CD4-positive, CD25-positive, alpha-beta regulatory T cell (primary cell): ENCODE results near the gene RNF220. TPM values are rescaled to one million over a fixed set of nuclear protein-coding genes. Genes with fewer than 3 reads are reported as not detected.

Source experiments
- ATAC-seq, 2 donors: fragments of 150-1000 bp; cut with Tn5 transposase; one replicate each; pipeline ENCODE4 v1.10.0; 2021; ENCODE audit warnings: low read depth in 2 of 2, moderate number of reproducible peaks in 2 of 2, moderate library complexity in 1 of 2
- DNase-seq, 3 donors: peaks; one replicate each; pipeline versions ENCODE4 v3.0.0 to v3.0.0-alpha.2; 2012 to 2022; ENCODE audit warnings: mixed read lengths in 1 of 3
- H3K27ac ChIP-seq: one replicate; pipeline ENCODE4 v1.7.0; 2013; ENCODE audit warnings: mild to moderate bottlenecking, low read length; ENCODE audit not compliant: insufficient read depth, poor library complexity, severe bottlenecking
- H3K27me3 ChIP-seq: one replicate; pipeline ENCODE4 v1.7.0; 2013; ENCODE audit warnings: low read length; ENCODE audit not compliant: control insufficient read depth, insufficient read depth
- H3K36me3 ChIP-seq: one replicate; pipeline ENCODE4 v1.7.0; 2013; ENCODE audit warnings: mild to moderate bottlenecking, low read length, moderate library complexity; ENCODE audit not compliant: control insufficient read depth, insufficient read depth
- H3K4me1 ChIP-seq: 2 replicates; pipeline ENCODE4 v1.7.0; 2013; ENCODE audit warnings: mild to moderate bottlenecking, low read length; ENCODE audit not compliant: insufficient read depth, control insufficient read depth, poor library complexity, severe bottlenecking
- H3K4me3 ChIP-seq: one replicate; pipeline ENCODE4 v1.7.0; 2013; ENCODE audit warnings: low read depth, mild to moderate bottlenecking, low read length, moderate library complexity
- H3K9me3 ChIP-seq, 2 experiments: 1 replicate in 1 of 2; 2 replicates in 1 of 2; pipeline ENCODE4 v1.7.0; 2013; ENCODE audit warnings: low read length in 2 of 2, mild to moderate bottlenecking in 1 of 2, moderate library complexity in 1 of 2; ENCODE audit not compliant: control insufficient read depth in 2 of 2
- H3K27ac Mint-ChIP-seq, 3 donors: one replicate each; pipeline ENCODE4 v1.8.0; 2020 to 2022; ENCODE audit warnings: mild to moderate bottlenecking in 3 of 3, mixed read lengths in 3 of 3, moderate library complexity in 2 of 3
- H3K27me3 Mint-ChIP-seq: one replicate; pipeline ENCODE4 v1.8.0; 2022; ENCODE audit warnings: mild to moderate bottlenecking, mixed read lengths
- H3K36me3 Mint-ChIP-seq: one replicate; pipeline ENCODE4 v1.8.0; 2020; ENCODE audit warnings: mixed read lengths
- H3K4me1 Mint-ChIP-seq, 4 donors: one replicate each; pipeline ENCODE4 v1.8.0; 2020 to 2022; ENCODE audit warnings: mixed read lengths in 4 of 4, mild to moderate bottlenecking in 1 of 4
- H3K4me3 Mint-ChIP-seq, 4 donors: one replicate each; pipeline ENCODE4 v1.8.0; 2020 to 2022; ENCODE audit warnings: mild to moderate bottlenecking in 4 of 4, mixed read lengths in 4 of 4, moderate library complexity in 3 of 4
- H3K9me3 Mint-ChIP-seq, 7 donors: one replicate each; pipeline ENCODE4 v1.8.0; 2020 to 2022; ENCODE audit warnings: mixed read lengths in 7 of 7, mild to moderate bottlenecking in 3 of 7, moderate library complexity in 2 of 7
- polyA plus RNA-seq, 4 donors: library from polyadenylated mRNA; unstranded; fragments of 300-500 nt; fragmentation: Illumina TruSeq; gene quantifications; one replicate each; pipeline ENCODE4 v1.2.3, GENCODE V29; 2021
- total RNA-seq: library from RNA; stranded (reverse); gene quantifications from one replicate; pipeline ENCODE4 v1.2.3, GENCODE V29; 2022

RNF220 gene
- total and polyA plus RNA-seq, 5 donors from 2014 or later, result 73.2 to 94.8 (median 83.1) TPM

- no peak for ATAC-seq
- H3K27ac ChIP-seq, result no peak overlapping the region
- no peak for DNase-seq
- H3K36me3 Mint-ChIP-seq, result no peaks in the 10 kb centered on the region
- H3K27ac Mint-ChIP-seq, result no peak overlapping the region
- H3K27me3 Mint-ChIP-seq, result peaks cover 12% of the 10 kb centered on the region
- peaks cover 0 to 5% of the 10 kb centered on the region in 2 experiments for H3K9me3 ChIP-seq
- H3K4me1 Mint-ChIP-seq, result peaks cover 0 to 4% (median 0%) of the 10 kb centered on the region in 4 donors
- peaks cover 7% of the 10 kb centered on the region for H3K27me3 ChIP-seq
- H3K36me3 ChIP-seq, result no peaks in the 10 kb centered on the region
- no peak overlapping the region for H3K4me3 Mint-ChIP-seq
- peaks cover 0 to 6% (median 3%) of the 10 kb centered on the region in 7 donors for H3K9me3 Mint-ChIP-seq
- H3K4me1 ChIP-seq, result no peaks in the 10 kb centered on the region
- no peak overlapping the region for H3K4me3 ChIP-seq
Measured at GRCh38 chr1:44472620-44473525, 67.8 kb downstream of the RNF220 start.

GRCh38 chr1:44476891-44477290 lies 71.8 kb downstream of the RNF220 start:
- no peak for ATAC-seq
- H3K27ac Mint-ChIP-seq, result no peak overlapping the region
- peaks cover 3% of the 10 kb centered on the region for H3K27me3 ChIP-seq
- peaks cover 0 to 4% (median 2%) of the 10 kb centered on the region in 7 donors for H3K9me3 Mint-ChIP-seq
- H3K4me1 ChIP-seq, result no peaks in the 10 kb centered on the region
- peaks cover 17% of the 10 kb centered on the region for H3K27me3 Mint-ChIP-seq
- no peak overlapping the region for H3K4me3 ChIP-seq
- peaks cover 0 to 3% of the 10 kb centered on the region in 2 experiments for H3K9me3 ChIP-seq
- no peaks in the 10 kb centered on the region for H3K36me3 Mint-ChIP-seq
- no peak overlapping the region for H3K27ac ChIP-seq
- H3K36me3 ChIP-seq, result no peaks in the 10 kb centered on the region
- H3K4me3 Mint-ChIP-seq, result no peak overlapping the region
- DNase-seq, result no peak
- H3K4me1 Mint-ChIP-seq, result peaks cover 0 to 4% (median 0%) of the 10 kb centered on the region in 4 donors

GRCh38 chr1:44481701-44482100 lies 76.6 kb downstream of the RNF220 start:
- H3K9me3 Mint-ChIP-seq, result no peaks in the 10 kb centered on the region
- no peaks in the 10 kb centered on the region for H3K36me3 ChIP-seq
- H3K4me1 ChIP-seq, result no peaks in the 10 kb centered on the region
- H3K4me3 ChIP-seq, result no peak overlapping the region
- no peak overlapping the region for H3K4me3 Mint-ChIP-seq
- H3K9me3 ChIP-seq, result no peaks in the 10 kb centered on the region
- H3K27ac ChIP-seq, result no peak overlapping the region
- peaks cover 32% of the 10 kb centered on the region for H3K27me3 Mint-ChIP-seq
- DNase-seq (no peak), ATAC-seq (no peak)
- H3K27ac Mint-ChIP-seq, result no peak overlapping the region
- no peaks in the 10 kb centered on the region for H3K4me1 Mint-ChIP-seq
- peaks cover 12% of the 10 kb centered on the region for H3K27me3 ChIP-seq
- no peaks in the 10 kb centered on the region for H3K36me3 Mint-ChIP-seq

GRCh38 chr1:44483089-44483874 lies 78.2 kb downstream of the RNF220 start:
- H3K27me3 Mint-ChIP-seq, result peaks cover 32% of the 10 kb centered on the region

GRCh38 chr1:44484155-44484688 lies 79.2 kb downstream of the RNF220 start:
- H3K36me3 Mint-ChIP-seq, result no peaks in the 10 kb centered on the region
- no peak overlapping the region for H3K27ac Mint-ChIP-seq
- no peak overlapping the region for H3K27ac ChIP-seq
- no peaks in the 10 kb centered on the region for H3K4me1 ChIP-seq
- no peaks in the 10 kb centered on the region for H3K36me3 ChIP-seq
- no peak overlapping the region for H3K4me3 Mint-ChIP-seq
- DNase-seq (no peak), ATAC-seq (no peak)
- H3K9me3 Mint-ChIP-seq, result no peaks in the 10 kb centered on the region
- no peak overlapping the region for H3K4me3 ChIP-seq
- H3K27me3 ChIP-seq, result peaks cover 12% of the 10 kb centered on the region
- no peaks in the 10 kb centered on the region for H3K9me3 ChIP-seq
- H3K27me3 Mint-ChIP-seq, result peaks cover 34% of the 10 kb centered on the region
- H3K4me1 Mint-ChIP-seq, result no peaks in the 10 kb centered on the region

More at GRCh38 chr1:44483089-44483874, 78.2 kb downstream of the RNF220 start:
- H3K4me3 ChIP-seq, result no peak overlapping the region
- H3K4me1 ChIP-seq, result no peaks in the 10 kb centered on the region
- Mint-ChIP-seq H3K9me3 (no peaks in the 10 kb centered on the region), H3K4me1 (no peaks in the 10 kb centered on the region), H3K27ac (no peak overlapping the region), H3K4me3 (no peak overlapping the region), H3K36me3 (no peaks in the 10 kb centered on the region)
- no peak for ATAC-seq
- no peaks in the 10 kb centered on the region for H3K36me3 ChIP-seq
- H3K27me3 ChIP-seq, result peaks cover 12% of the 10 kb centered on the region
- DNase-seq, result no peak
- H3K9me3 ChIP-seq, result no peaks in the 10 kb centered on the region
- H3K27ac ChIP-seq, result no peak overlapping the region

GRCh38 chr1:44485229-44485933 lies 80.3 kb downstream of the RNF220 start:
- Histone ChIP-seq H3K27me3 (peaks cover 13% of the 10 kb centered on the region), H3K4me1 (no peaks in the 10 kb centered on the region), H3K4me3 (no peak overlapping the region), H3K9me3 (no peaks in the 10 kb centered on the region), H3K27ac (no peak overlapping the region), H3K36me3 (no peaks in the 10 kb centered on the region)
- ATAC-seq (peak; percentile 28 to 42), DNase-seq (no peak)
- Mint-ChIP-seq H3K27me3 (peaks cover 37% of the 10 kb centered on the region), H3K9me3 (peaks cover 0 to 1% (median 0%) of the 10 kb centered on the region in 7 donors), H3K4me1 (no peaks in the 10 kb centered on the region), H3K27ac (no peak overlapping the region), H3K36me3 (no peaks in the 10 kb centered on the region), H3K4me3 (no peak overlapping the region)

- ATAC-seq (no peak), DNase-seq (no peak)
- Mint-ChIP-seq H3K36me3 (no peaks in the 10 kb centered on the region), H3K27ac (no peak overlapping the region), H3K27me3 (peaks cover 43% of the 10 kb centered on the region), H3K4me3 (no peak overlapping the region), H3K9me3 (peaks cover 0 to 5% (median 0%) of the 10 kb centered on the region in 7 donors), H3K4me1 (no peaks in the 10 kb centered on the region)
- no peaks in the 10 kb centered on the region for H3K4me1 ChIP-seq
- no peak overlapping the region for H3K27ac ChIP-seq
- H3K9me3 ChIP-seq, result no peaks in the 10 kb centered on the region
- H3K4me3 ChIP-seq, result no peak overlapping the region
- H3K27me3 ChIP-seq, result peaks cover 13% of the 10 kb centered on the region
- no peaks in the 10 kb centered on the region for H3K36me3 ChIP-seq
Measured at GRCh38 chr1:44485934-44486460, 80.9 kb downstream of the RNF220 start.
